Body of pancreas (tissue), 4 donors: Measurements from ENCODE around the gene ETS1. TPM values are rescaled to one million over a fixed set of nuclear protein-coding genes. Genes with fewer than 3 reads are reported as not detected.
A peak's percentile ranks its signal among the peaks of the same experiment; 100 is the strongest.

ENCODE experiments used
- ATAC-seq: fragments of 150-250 bp; one replicate; pipeline ENCODE4 v1.9.1; 2016
- DNase-seq, 4 donors: peaks; one replicate each; pipeline ENCODE4 v3.0.0-alpha.2; 2019
- H3K27ac ChIP-seq, 4 donors: fragments of 200-600 bp; sonication (generic); 1 replicate in 3 of 4; 2 replicates in 1 of 4; pipeline versions ENCODE4 v1.5.1 to v1.6.1; 2016 to 2019; ENCODE audit warnings: mild to moderate bottlenecking in 1 of 4, mixed read lengths in 1 of 4, moderate library complexity in 1 of 4
- H3K27me3 ChIP-seq, 2 donors: fragments of 200-600 bp; sonication (generic); one replicate each; pipeline ENCODE4 v1.6.0; 2016; ENCODE audit warnings: mild to moderate bottlenecking in 1 of 2
- H3K36me3 ChIP-seq, 2 donors: fragments of 200-600 bp; sonication (generic); replicated peaks in 1 of 2; 2 replicates each; pipeline ENCODE4 v1.5.1; 2016; ENCODE audit warnings: low read depth in 2 of 2; ENCODE audit not compliant: insufficient read depth in 1 of 2
- H3K4me1 ChIP-seq: fragments of 200-600 bp; sonication (generic); one replicate; pipeline ENCODE4 v1.6.0; 2016
- H3K4me3 ChIP-seq, 2 donors: fragments of 200-600 bp; sonication (generic); 1 replicate in 1 of 2; 2 replicates in 1 of 2; pipeline ENCODE4 v1.5.1; 2016 to 2019
- H3K9me3 ChIP-seq, 3 donors: fragments of 200-600 bp; sonication (generic); 1 replicate in 2 of 3; 2 replicates in 1 of 3; pipeline ENCODE4 v1.5.1; 2016
- POLR2A ChIP-seq, 3 donors: fragments of 450-650 bp; IDR thresholded peaks; one replicate each; pipeline ENCODE4 v1.6.1; 2016; ENCODE audit warnings: antibody characterized with exemption in 3 of 3, mild to moderate bottlenecking in 2 of 3
- WGBS, 2 donors: methylation state at CpG; one replicate each; pipeline ENCODE4 v1.1.5; 2017; 5-methylcytosine and 5-hydroxymethylcytosine counted together
- intact Hi-C: fragments of 100-400 bp; cut with DNase I; formaldehyde crosslinking; loops from one replicate; pipeline ENCODE4 v1.15.1; 2023
- total RNA-seq, 2 donors: library from RNA; depleted of rRNA; stranded (reverse); fragments of >200 nt; gene quantifications; one replicate each; pipeline ENCODE4 v1.1.0, GENCODE V29; 2016
- TF ChIP-seq, protein P1 (sequence below), 7 experiments: fragments of 450-650 bp in 4 of 7; fragments of 200-600 bp in 3 of 7; sonication (generic) in 3 of 7; IDR thresholded peaks; one replicate each; pipeline ENCODE4 v1.5.1; 2016 to 2019; ENCODE audit warnings: antibody characterized with exemption in 7 of 7

Gene ETS1
- total RNA-seq, 2 donors from 2014 or later = 20.0 to 22.7 TPM

GRCh38 chr11:128472128-128473089, 114.9 kb downstream of the ETS1 start:
- no peaks in the 10 kb centered on the region for H3K36me3 ChIP-seq
- H3K4me1 ChIP-seq = peaks cover 32% of the 10 kb centered on the region
- TF ChIP-seq, protein P1, sequence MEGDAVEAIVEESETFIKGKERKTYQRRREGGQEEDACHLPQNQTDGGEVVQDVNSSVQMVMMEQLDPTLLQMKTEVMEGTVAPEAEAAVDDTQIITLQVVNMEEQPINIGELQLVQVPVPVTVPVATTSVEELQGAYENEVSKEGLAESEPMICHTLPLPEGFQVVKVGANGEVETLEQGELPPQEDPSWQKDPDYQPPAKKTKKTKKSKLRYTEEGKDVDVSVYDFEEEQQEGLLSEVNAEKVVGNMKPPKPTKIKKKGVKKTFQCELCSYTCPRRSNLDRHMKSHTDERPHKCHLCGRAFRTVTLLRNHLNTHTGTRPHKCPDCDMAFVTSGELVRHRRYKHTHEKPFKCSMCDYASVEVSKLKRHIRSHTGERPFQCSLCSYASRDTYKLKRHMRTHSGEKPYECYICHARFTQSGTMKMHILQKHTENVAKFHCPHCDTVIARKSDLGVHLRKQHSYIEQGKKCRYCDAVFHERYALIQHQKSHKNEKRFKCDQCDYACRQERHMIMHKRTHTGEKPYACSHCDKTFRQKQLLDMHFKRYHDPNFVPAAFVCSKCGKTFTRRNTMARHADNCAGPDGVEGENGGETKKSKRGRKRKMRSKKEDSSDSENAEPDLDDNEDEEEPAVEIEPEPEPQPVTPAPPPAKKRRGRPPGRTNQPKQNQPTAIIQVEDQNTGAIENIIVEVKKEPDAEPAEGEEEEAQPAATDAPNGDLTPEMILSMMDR (IDR thresholded peaks at IDR 0.05) = no peak
- TF ChIP-seq POLR2A (IDR thresholded peaks at IDR 0.05) = no peak
- H3K4me3 ChIP-seq = no peak overlapping the region
- DNase-seq = no peak
- intact Hi-C loops = no loop called here
- H3K27ac ChIP-seq = no peak overlapping the region
- ATAC-seq = no peak
- H3K9me3 ChIP-seq = no peaks in the 10 kb centered on the region
- 84 to 89% methylated on average over 11 of the region's 11 CpGs for WGBS, 2 donors
- no peaks in the 10 kb centered on the region for H3K27me3 ChIP-seq

GRCh38 chr11:128471138-128471661, 116.2 kb downstream of the ETS1 start:
- no peak overlapping the region for H3K27ac ChIP-seq
- intact Hi-C loops = no loop called here
- H3K36me3 ChIP-seq = no peaks in the 10 kb centered on the region
- H3K27me3 ChIP-seq = no peaks in the 10 kb centered on the region
- no peaks in the 10 kb centered on the region for H3K9me3 ChIP-seq
- DNase-seq (peak in 1 of 4 donors; percentile 46), ATAC-seq (no peak)
- TF ChIP-seq POLR2A (IDR thresholded peaks at IDR 0.05) = no peak
- TF ChIP-seq, protein P1 (IDR thresholded peaks at IDR 0.05) = no peak
- H3K4me1 ChIP-seq = peaks cover 39% of the 10 kb centered on the region
- 77 to 85% methylated on average over 3 of the region's 3 CpGs for WGBS, 2 donors
- no peak overlapping the region for H3K4me3 ChIP-seq

- ATAC-seq (no peak), DNase-seq (no peak)
- TF ChIP-seq, protein P1 (IDR thresholded peaks at IDR 0.05) = no peak
- TF ChIP-seq POLR2A (IDR thresholded peaks at IDR 0.05) = no peak
- Histone ChIP-seq H3K9me3 (no peaks in the 10 kb centered on the region), H3K36me3 (no peaks in the 10 kb centered on the region), H3K27ac (no peak overlapping the region), H3K27me3 (no peaks in the 10 kb centered on the region), H3K4me1 (peaks cover 28% of the 10 kb centered on the region), H3K4me3 (no peak overlapping the region)
- WGBS, 2 donors = 66 to 85% methylated on average over 5 of the region's 5 CpGs
- intact Hi-C loops = no loop called here
These were observed 117.3 kb downstream of the ETS1 start for GRCh38 chr11:128470081-128470480.

DNA sequence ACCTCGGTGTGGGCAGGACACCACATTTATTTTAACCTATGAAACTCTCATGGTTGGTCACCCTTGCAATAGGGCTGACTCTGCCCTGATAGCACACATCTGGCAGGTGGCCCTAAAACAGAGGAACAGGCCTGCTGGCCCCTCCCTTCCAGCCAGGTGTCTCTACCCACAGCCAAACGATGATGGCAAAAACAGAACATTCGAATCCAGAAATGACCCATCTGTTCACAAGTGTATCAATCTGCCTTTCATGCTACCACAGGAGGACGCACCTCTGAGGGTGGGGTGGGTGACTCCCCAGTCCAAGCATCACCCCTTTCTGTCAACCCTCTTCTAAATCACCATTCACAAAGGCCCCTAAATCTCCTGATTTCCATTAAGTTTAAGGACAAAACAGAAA, 118.1 kb downstream of the ETS1 start:
- DNase-seq (no peak), ATAC-seq (no peak)
- WGBS, 2 donors = 79 to 87% methylated on average over 4 of the region's 4 CpGs
- no peak for TF ChIP-seq POLR2A (IDR thresholded peaks at IDR 0.05)
- TF ChIP-seq, protein P1 (IDR thresholded peaks at IDR 0.05) = no peak
- Histone ChIP-seq H3K27ac (no peak overlapping the region), H3K4me3 (no peak overlapping the region), H3K27me3 (no peaks in the 10 kb centered on the region), H3K9me3 (no peaks in the 10 kb centered on the region), H3K36me3 (no peaks in the 10 kb centered on the region), H3K4me1 (peaks cover 22% of the 10 kb centered on the region)
- intact Hi-C loops = no loop called here
